ENCODE results near the gene CCDC192. TPM values are rescaled to one million over a fixed set of nuclear protein-coding genes. Genes with fewer than 3 reads are reported as not detected.

CCDC192 gene, protein sequence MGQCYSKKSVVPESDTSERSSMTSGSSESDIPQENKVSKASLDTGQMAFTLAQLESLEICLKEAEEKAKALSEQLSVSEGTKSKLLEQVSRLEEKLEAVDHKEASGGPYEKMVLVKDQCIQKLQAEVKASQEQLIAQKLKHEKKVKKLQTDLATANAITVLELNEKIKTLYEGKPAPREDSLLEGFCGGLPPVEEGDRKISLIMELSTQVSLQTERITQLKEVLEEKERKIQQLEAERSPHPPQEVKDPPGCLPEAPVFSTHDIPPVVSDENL
- 0.71 and 1.3 TPM in 2 replicates for total RNA-seq
- long read RNA-seq, partial matches to known transcripts = 1 of 4 reads
- long read RNA-seq, other reads (novel, unspliced or antisense) = 3 of 4 reads

DNA sequence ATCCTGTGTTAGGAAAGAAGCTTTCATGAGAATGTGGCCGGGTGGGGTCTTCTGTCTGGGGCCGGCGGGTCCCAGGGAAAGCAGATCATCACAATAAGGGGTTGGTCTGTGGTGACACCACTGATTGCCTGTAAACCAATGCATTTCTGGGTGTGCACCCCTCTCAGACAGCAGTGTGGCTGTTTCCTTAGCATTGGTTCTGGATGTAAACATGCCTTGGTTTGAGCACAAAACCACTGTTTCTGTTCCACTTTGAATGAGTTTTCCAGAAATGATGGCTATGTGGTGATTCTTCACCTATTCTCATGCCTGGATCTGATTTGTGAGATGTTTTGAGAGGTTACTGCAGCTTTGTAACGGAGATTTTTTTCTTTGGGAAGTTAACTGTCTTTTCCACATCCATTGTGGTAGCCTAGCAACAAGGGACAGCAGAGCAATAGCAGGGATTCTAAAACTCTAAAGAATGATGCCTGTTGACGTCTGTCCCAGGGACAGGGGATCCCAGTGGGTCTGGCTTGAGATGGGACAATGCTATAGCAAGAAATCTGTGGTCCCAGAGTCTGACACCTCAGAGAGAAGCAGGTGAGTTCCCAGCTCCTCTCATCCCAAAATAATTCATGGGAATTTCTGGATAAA is at the start of gene CCDC192:
Gene CCDC192 (plus strand): TSS at position 466 of the 636 bp plus-strand sequence. CDS start 55 bp downstream, at position 521.
- H3K27ac Mint-ChIP-seq (ENCODE audit: unreplicated experiment) = peak within 1 kb of the TSS; percentile 22
- H3K9me3 Mint-ChIP-seq = no peaks in the 10 kb centered on the region
- peaks cover 46% of the 10 kb centered on the region for H3K4me1 Mint-ChIP-seq
- TF ChIP-seq, protein P1, sequence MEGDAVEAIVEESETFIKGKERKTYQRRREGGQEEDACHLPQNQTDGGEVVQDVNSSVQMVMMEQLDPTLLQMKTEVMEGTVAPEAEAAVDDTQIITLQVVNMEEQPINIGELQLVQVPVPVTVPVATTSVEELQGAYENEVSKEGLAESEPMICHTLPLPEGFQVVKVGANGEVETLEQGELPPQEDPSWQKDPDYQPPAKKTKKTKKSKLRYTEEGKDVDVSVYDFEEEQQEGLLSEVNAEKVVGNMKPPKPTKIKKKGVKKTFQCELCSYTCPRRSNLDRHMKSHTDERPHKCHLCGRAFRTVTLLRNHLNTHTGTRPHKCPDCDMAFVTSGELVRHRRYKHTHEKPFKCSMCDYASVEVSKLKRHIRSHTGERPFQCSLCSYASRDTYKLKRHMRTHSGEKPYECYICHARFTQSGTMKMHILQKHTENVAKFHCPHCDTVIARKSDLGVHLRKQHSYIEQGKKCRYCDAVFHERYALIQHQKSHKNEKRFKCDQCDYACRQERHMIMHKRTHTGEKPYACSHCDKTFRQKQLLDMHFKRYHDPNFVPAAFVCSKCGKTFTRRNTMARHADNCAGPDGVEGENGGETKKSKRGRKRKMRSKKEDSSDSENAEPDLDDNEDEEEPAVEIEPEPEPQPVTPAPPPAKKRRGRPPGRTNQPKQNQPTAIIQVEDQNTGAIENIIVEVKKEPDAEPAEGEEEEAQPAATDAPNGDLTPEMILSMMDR (conservative IDR thresholded peaks at IDR 0.05) = no peak
- no peaks in the 10 kb centered on the region for H3K36me3 Mint-ChIP-seq (ENCODE audit: low read depth)
- no peak for DNase-seq (ENCODE audit: low read depth, low spot score)
- no peak within 1 kb of the TSS for H3K4me3 Mint-ChIP-seq
- no peaks in the 10 kb centered on the region for H3K27me3 Mint-ChIP-seq (ENCODE audit: low read depth)

DNA sequence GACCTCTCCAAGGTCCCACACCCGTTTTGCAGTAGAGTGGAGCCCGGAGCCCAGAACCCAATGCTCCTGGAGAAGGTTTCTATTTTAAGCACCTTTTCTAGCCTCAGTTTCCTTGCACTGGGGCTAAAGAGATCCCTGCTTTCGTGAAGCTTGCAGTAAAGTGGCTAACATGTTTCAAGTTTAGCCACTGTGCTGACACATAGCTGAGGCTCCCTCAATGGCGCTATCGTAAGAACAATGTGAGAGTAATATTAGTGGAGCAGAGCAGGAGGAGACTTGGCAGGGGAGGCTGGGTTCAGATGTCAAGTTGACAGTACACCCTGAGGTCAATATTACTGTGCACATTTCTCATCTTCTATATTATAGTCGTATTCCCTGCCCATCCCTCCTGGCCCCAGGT is 46.4 kb upstream of the CCDC192 start:
- Mint-ChIP-seq H3K9me3 (no peaks in the 10 kb centered on the region), H3K4me3 (no peak overlapping the region), H3K36me3 (ENCODE audit: low read depth) (no peaks in the 10 kb centered on the region), H3K4me1 (peaks cover 12% of the 10 kb centered on the region), H3K27ac (ENCODE audit: unreplicated experiment) (no peak overlapping the region), H3K27me3 (ENCODE audit: low read depth) (no peaks in the 10 kb centered on the region)
- no peak for DNase-seq (ENCODE audit: low read depth, low spot score)
- TF ChIP-seq, protein P1 (conservative IDR thresholded peaks at IDR 0.05) = no peak

DNA sequence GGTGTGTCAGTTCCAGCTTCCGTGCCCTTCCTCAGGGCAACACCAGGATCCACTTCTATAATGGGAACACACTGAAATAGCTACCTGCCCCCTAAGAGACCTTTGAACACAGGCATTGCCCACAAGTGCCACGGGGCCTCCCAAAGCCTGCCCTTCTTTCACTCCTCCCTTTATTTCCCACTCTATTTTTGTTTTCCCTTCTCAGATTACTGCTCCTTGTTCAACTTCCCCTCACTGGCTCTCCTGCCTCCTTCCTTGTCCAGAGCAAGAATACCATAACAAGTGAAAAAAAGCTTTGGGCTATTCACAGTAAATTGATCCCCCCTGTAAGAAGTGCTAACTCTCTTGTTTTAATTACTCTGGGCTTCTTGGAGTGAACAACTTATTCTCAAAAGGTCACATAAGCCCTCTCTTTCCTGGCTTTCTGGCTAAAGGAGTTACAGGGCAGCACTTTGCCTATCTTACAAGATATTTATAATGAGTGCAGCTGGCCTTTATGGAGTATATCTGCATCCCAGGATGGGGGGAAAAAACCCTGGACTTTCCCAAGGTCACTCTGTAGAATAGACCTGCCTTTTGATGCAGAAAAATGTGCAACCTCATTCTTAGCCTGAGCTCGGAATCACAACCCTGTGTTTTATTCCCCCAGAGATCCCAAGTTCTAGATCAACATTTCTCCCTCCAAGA is 43.0 kb upstream of the CCDC192 start:
- TF ChIP-seq, protein P1 (conservative IDR thresholded peaks at IDR 0.05) = no peak
- H3K4me3 Mint-ChIP-seq = no peak overlapping the region
- H3K36me3 Mint-ChIP-seq (ENCODE audit: low read depth) = no peaks in the 10 kb centered on the region
- no peaks in the 10 kb centered on the region for H3K27me3 Mint-ChIP-seq (ENCODE audit: low read depth)
- no peak overlapping the region for H3K27ac Mint-ChIP-seq (ENCODE audit: unreplicated experiment)
- peaks cover 17% of the 10 kb centered on the region for H3K4me1 Mint-ChIP-seq
- no peaks in the 10 kb centered on the region for H3K9me3 Mint-ChIP-seq
- no peak for DNase-seq (ENCODE audit: low read depth, low spot score)

DNA sequence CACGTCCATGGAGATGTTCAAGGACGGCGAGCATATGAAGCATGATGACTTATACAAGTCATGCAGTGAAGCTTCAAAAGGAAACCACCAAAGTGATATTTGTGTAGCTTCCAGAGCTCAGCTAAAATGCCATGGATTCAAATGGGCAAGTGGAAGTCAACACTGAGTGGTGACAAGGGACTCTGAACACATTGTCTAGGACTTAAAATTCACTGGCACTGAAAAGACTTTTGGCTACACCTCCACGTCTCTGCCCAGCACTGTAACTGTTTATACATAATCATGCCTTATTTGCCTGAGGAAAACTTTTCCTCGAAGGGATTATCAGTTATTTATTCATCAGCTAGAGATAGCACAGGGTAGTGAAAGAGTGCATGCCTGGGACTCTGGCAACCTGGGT is 39.1 kb upstream of the CCDC192 start:
- no peak overlapping the region for H3K4me3 Mint-ChIP-seq
- H3K4me1 Mint-ChIP-seq = peaks cover 17% of the 10 kb centered on the region
- no peak overlapping the region for H3K27ac Mint-ChIP-seq (ENCODE audit: unreplicated experiment)
- no peaks in the 10 kb centered on the region for H3K36me3 Mint-ChIP-seq (ENCODE audit: low read depth)
- no peak for DNase-seq (ENCODE audit: low read depth, low spot score)
- no peaks in the 10 kb centered on the region for H3K27me3 Mint-ChIP-seq (ENCODE audit: low read depth)
- TF ChIP-seq, protein P1 (conservative IDR thresholded peaks at IDR 0.05) = no peak
- no peaks in the 10 kb centered on the region for H3K9me3 Mint-ChIP-seq

DNA sequence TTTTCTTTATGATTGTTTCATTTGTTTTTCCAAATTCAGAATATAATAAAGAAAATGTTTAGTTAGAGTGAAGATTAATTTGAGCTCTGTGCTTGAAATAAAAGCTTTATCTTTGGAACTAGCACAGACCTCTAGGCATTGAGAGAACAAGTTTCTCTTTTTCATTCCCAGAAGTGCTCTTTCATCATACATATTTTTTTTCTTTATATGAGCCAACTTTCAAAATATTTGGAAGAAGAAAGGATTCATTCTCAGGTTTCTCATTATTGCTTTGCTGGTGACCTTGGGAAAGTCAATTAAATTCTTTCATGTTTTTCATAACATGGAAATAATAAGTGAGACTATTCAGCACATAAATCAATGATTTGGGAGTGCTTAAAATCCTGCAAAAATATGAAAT is 37.5 kb upstream of the CCDC192 start:
- H3K9me3 Mint-ChIP-seq = no peaks in the 10 kb centered on the region
- H3K4me3 Mint-ChIP-seq = no peak overlapping the region
- H3K27ac Mint-ChIP-seq (ENCODE audit: unreplicated experiment) = no peak overlapping the region
- H3K36me3 Mint-ChIP-seq (ENCODE audit: low read depth) = no peaks in the 10 kb centered on the region
- no peak for DNase-seq (ENCODE audit: low read depth, low spot score)
- H3K27me3 Mint-ChIP-seq (ENCODE audit: low read depth) = no peaks in the 10 kb centered on the region
- TF ChIP-seq, protein P1 (conservative IDR thresholded peaks at IDR 0.05) = no peak
- peaks cover 5% of the 10 kb centered on the region for H3K4me1 Mint-ChIP-seq
